CD4-positive, alpha-beta T cell treated with Interleukin-17A for 1 hour (primary cell): ENCODE data around the gene FCHSD2.
"Not testable (repeated sequence)": the region's sequence is repeated elsewhere in the genome, so short reads cannot be mapped to it uniquely, and the experiment has no call there.

Source experiments
- DNase-seq: peaks from one replicate; pipeline ENCODE4 v3.0.0-alpha.2; 2020

FCHSD2 gene

DNA sequence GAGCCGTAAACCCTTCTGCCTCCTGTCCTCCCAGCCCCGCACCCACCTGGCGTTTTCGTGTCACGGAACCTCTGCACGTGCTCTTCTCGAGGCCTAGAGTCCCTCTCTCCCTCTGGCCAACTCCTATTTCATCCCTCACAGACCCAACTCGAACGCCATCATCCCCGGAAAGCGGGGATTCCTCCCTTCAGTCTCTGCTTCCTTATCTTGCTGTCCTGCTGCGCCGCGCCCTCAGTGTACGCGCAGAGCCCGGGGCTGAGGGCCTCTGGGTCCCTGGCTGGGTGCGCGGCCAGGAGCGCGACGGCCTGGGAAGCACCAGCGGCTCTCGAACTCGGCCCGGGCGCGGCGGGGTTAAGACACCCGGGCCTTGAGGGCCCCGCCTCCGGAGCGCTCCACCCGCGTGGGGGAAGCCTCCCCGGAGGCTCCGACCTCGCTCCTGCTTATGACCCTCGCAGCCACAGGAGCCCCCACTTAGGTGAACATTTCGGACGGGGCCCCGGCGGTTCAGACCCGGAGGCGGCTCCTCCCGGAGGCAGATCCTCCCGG is 328.3 kb downstream of the FCHSD2 start:
- no peak for DNase-seq

DNA sequence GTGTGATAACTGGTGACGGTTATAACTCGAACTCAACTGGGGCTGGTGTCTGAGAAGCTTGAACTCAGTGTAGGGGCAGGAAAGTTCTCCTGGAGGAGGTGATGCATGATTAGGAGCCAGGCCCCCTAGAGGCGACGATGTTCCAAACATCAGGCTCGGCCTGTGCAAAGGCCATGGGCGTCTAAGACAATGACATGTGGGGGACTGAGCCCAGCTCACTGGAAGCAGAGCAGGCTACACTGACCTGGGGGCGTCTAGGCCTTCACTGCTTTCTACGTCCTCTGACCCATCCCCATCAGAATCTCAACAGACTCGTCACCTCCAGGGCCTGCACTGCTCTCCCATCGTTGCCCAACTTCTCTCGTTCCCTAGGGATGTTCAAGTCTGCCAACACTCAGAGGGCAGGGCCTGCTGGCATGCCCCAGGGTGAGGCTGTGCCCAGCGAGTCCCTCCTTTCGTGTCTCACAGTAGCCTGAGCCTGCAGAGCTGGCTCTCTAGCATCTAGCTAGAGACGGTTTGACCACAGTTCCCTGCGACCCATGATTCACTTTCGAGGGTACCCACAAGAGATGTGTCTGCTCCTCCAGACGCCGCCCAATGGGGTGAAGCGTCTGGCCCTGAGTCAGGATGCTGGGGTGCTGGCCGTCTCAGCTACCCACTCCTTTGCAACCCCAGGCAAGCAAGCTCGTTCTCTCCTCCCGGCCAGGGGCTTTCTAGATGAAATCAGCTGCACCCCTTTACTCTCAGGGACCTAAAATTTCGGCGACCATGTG is 329.0 kb downstream of the FCHSD2 start:
- DNase-seq = peak; percentile 79

DNA sequence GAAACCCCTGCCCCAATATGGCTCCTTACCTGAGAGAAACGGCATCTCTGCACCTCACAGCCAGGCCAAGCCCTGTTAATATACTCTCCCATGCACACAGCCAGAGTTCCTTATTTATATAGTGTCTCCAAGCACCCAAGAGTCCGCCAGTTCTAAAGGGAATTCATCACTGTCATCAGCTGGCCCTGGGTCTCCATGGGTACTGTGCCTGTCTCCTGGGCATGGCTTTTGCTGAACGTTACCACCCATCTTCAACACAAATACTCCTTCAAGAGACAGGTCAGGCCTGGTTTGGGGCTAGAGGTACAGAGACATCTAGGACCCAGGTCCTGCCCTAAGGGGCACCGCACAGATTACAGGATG is 329.5 kb downstream of the FCHSD2 start:
- no peak for DNase-seq

DNA sequence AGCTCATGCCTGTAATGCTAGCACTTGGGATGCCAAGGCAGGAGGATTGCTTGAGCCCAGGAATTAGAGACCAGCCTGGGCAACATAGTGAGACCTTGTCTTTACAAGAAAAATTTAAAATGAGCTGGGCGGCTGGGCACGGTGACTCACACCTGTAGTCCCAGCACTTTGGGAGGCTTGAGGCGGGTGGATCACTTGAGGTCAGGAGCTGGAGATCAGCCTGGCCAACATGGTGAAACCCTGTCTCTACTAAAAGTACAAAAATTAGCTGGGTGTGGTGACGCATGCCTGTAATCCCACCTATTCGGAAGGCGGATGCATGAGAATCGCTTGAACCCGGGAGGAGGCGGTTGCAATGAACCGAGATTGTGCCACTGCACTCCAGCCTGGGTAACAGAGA is 330.4 kb downstream of the FCHSD2 start:
- not testable (repeated sequence) for DNase-seq

DNA sequence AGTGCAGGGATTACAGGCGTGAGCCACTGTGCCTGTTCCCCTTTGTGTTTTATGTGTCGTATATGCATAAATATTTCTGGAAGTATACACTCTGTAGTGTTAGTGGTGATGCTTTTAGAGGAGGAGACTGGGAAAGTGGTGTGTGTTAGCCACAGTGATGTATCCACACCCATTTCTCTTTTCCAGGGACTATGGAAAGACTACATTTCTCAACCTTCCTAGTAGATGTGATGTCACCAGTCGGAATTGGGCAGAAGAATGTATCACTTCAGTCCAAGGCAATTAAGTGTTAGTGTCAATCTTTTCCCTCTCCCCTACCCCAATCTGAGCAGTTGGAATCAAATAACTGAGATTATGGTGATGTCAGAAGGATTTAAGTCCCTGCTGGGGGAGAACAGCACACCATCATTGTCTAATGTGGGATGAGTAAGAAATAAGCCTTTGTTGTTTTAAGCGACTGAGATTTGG is 333.8 kb downstream of the FCHSD2 start:
- DNase-seq = no peak

DNA sequence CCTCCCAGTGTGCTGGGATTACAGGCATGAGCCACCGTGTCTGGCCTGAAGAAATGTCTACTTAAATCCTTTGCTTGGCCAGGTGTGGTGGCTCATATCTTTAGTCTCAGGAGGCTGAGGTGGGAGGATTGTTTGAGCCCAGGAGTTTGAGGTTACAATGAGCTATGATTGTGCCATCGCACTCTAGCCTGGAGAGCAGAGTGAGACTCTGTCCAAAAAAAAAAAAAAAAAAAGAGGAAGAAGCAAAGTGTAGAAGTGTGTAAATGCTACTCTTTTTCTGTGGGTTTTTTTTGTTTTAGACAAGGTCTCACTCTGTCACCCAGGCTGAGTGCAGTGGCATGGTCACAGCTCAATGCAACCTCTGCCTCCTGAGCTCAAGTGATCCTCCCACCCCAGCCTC is 334.3 kb downstream of the FCHSD2 start:
- no peak for DNase-seq

DNA sequence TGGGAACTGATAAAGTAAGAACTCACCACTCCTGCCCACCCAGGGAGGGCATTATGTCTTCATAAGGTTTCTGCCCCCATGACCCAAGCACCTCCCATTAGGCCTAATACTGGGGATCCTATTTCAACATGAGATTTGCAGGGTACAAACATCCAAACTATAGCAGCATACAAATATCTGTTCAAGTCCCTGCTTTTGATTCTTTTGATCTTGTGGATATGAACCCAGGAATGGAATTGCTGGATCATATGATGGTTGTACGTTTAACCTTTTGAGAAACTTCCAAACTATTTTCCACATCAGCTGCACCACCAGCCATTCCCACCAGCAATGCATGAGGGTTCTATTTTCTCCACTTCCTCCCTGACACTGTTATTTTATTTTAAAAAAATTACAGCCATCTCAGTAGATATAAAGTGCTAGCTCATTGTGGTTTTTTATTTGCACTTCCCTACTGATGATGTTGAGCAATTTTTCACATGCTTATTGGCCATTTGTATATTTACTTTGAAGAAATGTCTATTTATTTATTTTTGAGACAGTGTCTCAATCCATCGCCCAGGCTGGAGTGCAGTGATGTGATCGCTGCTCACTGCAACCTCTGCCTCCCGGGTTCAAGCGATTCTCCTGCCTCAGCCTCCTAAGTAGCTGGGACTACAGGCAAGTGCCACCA is 335.0 kb downstream of the FCHSD2 start:
- DNase-seq = no peak

DNA sequence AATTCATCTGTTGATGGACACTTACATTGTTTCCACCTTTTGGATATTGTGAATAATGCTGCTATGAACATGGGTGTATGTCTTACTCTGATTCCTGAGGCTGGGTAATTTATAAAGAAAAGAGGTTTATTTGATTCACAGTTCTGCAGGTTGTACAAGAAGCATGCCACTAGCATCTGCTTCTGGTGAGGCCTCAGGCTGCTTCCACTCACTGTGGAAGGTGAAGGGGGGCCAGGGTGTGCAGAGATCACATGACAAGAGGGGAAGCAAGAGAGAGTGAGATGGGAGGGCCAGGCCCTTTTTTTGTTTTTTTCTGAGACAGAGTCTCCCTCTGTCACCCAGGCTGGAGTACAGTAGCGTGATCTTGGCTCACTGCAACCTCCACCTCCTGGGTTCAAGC is 335.7 kb downstream of the FCHSD2 start:
- DNase-seq = not testable (repeated sequence)

DNA sequence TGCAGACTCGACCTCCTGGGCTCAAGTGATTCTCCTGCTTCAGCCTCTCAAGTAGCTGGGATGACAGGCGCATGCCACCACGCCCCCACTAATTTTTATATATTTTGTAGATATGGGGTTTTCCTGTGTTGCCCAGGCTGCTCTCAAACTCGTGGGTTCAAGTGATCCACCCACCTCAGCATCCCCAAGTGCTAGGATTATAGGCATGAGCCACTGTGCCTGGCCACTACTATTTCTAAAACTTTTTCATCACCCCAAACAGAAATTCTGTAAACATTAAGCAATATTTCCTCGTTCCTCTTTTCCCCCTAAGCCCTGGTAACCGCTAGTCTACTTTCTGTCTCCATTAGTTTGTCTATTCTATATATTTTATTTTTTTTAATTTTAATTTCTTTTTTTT is 336.9 kb downstream of the FCHSD2 start:
- DNase-seq = no peak

DNA sequence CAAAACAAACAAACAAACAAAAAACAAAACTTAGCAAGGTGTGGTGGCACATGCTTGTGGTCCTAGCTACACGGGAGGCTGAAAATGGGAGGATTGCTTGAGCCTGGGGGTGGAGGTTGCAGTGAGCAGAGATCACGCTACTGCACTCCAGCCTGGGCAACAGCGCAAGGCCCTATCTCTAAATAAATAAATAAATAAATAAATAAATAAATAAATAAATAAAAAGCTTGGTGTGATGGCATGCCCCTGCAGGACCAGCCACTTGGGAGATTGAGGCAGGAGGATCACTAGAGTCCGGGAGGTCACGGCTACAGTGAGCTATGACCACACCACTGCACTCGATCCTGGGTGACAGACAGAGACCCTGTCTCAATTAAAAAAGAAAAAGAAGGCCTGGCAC is 339.3 kb downstream of the FCHSD2 start:
- DNase-seq = no peak

DNA sequence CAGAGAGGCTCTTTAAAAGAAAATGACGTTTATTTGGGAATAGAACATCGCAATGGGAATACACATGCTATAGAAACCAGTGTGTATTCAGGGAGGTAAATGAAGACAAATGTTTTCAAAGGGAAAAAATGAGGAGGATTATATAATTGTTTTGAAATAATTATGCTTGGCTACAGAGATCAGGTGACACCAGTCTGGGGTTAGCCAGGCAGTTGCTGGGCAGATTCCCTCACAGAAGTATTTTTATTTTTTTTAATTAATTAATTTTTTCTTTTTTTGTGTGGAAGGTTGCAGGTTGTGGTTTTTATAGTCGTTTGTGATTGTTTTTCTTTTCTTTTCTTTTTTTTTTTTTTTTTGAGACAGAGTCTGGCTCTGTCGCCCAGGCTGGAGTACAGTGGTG is 342.7 kb downstream of the FCHSD2 start:
- DNase-seq = no peak

DNA sequence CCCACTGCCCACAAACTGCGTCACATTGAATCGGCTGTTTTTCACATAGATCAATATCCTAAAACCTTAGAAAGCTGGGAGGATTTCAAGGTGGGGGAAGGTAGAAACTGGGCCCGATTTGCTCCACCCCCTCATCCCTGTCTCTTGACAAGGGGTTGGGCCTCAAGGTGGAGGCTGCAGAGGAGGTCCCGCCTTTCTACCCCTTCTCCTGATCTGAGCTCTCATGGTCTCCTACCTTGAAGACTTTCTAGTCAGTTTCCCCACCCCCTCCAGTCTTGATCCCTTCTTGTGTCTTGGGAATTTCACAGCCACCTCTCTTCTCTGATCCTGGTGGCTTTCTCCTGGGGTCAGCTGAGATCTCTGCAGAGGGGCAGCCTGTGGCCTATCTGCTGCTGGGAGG is 343.8 kb downstream of the FCHSD2 start:
- DNase-seq = no peak

DNA sequence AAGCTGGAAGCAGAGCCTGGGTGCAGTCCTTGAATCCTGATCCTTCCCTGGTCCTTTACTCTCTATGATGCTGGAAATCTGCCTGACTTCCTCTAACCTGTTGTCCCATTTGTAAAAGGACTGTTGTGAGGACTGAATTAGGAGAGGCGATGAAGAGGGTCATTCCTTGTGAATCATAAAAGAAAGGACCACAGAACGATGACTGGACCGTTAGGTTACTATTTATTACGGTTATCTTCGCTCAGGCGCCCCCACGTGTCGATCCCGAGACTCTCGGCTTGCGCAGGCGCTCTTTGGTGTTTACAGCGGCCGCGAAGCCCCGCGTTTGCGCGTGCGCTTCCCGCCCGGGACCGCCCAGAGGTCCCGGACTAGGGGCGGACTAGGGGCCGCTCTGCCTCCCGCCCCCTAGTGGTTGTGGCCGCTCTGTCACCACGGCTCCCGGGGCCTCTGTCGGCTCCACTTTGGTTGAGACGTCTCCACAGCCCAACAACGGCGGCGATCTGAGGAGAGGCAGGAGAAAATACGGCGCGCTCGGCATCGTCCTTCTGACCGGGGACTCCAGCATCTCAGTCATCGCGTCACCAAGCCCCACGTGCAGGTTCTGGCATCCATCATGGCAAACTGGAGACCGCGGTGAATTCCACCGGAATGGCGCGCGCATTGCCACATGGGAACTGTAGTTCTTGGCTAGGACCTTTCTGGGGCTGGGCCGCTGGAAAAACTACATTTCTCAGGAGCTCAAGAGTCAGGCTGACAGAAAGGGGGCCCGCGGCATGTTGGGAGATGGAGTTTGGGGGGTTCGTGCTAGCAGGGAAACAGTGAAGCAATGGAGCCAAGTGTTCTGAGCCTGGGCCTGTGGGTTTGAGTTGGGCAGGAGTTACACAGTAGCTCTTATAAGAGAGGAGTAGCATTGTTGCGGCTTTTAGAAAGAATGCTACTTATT is 348.4 kb downstream of the FCHSD2 start, which contains the start of gene STARD10:
Gene STARD10 (minus strand): TSS at position 623 of the 943 bp plus-strand sequence. CDS start 12,866 bp downstream, outside the sequence.
- DNase-seq = peak; percentile 95

DNA sequence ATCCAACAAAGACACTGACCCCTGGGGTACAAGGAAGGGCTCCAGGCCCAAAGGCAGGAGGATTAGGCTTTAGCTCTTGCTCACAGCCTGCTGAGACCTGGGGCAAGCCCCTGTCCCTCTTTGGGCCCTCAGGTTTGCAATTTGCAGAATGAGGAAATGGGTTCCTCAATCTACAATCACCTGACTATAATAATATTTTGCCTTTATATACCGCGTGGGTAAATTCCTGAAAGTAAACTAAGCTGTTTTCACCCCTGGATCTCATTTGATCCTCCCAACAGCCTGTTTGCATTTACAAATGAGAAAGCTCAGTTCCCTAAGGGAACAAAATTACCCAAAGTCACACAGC is 349.1 kb downstream of the FCHSD2 start:
- DNase-seq = no peak

DNA sequence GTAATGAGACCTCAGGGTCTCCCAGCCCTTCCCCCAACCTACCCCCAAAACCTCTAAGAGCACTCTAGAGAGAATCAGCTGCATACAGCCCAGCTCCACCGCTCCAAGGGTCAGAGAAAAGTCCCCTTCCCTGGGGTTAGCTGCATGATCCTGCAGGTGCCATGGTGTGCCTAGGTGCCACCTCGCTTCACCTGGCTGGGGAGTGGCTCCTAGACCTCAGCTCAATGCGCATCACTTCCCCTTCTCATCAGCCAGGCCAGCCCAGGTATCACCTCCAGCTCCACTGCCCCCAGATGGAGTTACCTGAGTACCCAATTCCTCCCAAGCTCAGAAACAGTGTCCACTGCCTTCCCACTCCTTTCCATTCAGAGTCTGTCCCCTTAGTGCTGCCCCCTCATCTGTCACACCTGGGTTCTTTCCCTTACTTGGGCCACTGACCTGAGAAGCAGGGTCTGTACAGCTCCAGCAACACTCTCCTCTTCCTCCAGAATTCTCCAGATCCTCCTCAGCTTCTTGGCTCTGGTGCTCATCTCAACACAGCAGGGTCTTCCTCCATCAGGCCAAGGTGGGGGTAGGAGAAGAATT is 349.6 kb downstream of the FCHSD2 start:
- no peak for DNase-seq

DNA sequence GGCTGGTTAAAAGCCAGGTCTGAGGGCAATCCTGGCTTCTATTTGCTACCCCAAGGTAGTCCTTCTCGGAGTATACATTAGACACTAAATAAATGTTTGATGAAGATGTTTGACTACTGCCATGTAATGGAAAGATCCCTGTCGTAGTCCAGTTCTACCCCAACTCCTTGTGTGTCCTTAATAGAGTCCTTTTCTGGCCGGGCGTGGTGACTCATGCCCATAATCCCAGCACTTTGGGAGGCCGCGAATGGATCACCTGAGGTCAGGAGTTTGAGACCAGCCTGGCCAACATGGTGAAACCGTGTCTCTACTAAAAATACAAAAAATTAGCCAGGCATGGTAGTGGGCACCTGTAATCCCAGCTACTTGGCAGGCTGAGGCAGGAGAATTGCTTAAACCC is 350.9 kb downstream of the FCHSD2 start:
- not testable (repeated sequence) for DNase-seq

DNA sequence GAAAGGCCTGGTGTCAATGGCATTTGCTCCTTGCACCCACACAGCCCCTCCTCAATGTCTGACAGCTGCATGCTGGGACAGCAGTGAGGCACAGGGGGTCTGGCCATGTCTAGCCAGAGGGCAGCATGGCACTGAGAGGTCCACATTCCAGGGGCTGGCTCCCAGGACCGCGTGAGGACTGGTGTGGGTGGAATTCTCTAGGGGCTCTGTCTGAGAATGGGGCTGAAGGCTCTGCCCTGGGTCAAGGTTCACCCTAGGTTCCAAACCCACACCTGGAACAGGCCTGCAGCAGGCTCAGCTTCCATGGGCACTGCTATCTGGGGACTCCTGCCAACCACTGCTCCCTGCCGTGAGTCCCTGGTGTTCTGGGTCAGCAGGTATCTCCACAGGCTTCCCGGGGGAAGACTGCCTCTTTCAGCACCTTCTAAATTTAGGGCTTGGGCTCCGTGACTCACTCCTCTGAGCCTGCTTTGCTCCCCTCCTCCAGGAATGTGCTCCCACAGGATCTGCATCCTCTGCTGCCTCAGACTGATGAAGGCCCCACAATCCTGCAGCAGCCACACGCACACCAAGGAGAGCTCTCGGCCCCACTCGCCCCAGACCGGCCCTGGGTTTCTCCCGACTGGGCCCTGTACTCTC is 352.5 kb downstream of the FCHSD2 start:
- DNase-seq = no peak

DNA sequence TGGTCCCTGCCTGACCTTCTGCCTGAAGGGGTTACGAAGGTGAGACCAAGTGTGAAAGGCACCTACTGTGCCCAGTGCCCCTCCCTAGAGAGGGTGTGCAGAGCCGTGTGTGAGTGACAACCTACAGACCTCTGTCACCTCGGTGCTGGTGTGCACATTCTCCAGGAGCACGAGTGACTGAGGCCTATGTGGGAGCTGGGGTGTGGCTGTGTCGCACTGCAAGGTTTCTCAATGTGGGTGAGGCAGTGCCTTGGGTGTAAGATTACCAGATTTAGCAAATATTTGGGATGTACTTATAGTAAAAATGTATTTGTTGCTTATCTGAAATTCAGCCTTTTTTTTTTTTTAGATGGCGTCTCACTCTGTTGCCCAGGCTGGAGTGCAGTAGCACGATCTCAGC is 353.9 kb downstream of the FCHSD2 start:
- DNase-seq = no peak

DNA sequence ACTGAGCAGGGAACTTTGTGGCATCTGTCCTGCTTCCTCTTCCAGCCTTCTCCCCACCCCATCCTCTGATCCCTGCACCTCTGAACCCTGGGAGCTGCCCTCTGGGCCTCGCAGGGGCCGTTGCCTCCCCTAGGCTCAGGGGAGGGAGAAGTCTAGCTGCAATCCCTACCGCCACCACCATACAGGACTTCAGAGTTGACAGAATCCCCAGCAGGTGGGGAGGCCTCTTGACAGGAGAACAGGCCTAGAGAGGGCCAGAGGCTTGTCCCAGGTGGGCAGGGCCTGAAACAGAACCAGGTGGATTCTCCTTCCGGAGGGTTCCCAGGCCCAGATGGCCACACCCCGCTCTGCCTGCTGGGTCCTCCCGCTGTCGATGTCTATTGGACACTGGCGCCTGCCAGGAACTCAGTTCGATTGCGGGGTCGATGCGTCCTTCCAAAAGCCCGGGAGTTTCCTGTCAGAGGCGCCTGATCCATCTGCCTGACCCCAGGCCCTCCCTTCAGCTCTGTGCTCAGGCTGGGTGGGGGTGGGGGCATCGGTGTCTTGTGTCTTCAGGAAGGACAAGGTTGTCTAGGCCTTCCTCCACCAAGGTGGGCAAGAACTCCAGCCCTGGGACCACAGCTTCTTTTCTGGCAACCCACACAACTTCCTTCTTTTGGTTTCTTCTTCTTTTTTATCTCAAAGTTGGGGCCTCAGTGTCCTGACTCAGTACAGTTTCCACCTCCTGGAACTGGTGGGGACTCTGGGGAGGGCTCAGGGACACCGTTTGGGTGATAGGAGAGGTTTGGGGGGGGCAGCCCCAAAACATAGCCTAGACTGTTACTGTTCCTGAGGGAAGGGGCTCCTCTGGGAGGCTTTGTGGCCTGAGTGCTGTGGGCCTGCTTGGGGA is 354.7 kb downstream of the FCHSD2 start:
- no peak for DNase-seq
